HCT116 (cell line): ENCODE data around the gene ZNF804A. TPM values are rescaled to one million over a fixed set of nuclear protein-coding genes. Genes with fewer than 3 reads are reported as not detected.
A peak's percentile ranks its signal among the peaks of the same experiment; 100 is the strongest.

Source experiments
- ATAC-seq: fragments of 200-7000 bp; cut with Tn5 transposase; 2 replicates; pipeline ENCODE4 v1.9.1; 2020; ENCODE audit warnings: mild to moderate bottlenecking, moderate library complexity
- BruUV-seq: library from RNA; stranded (reverse); fragments of 400-500 nt; replicated peaks from 2 replicates; lab custom pipeline; 2021; lab: Mats Ljungman, UMichigan
- CTCF ChIA-PET: fragments of 300-600 bp; sonication (Branson Sonifier 250); formaldehyde crosslinking; loops from one replicate; lab custom pipeline; 2021; ENCODE audit warnings: antibody characterized with exemption; lab: Charles Lee
- POLR2A ChIA-PET: fragments of 300-600, 350-600 bp; sonication (Branson Sonifier 250); formaldehyde crosslinking; loops from one replicate; lab custom pipeline; 2021; ENCODE audit warnings: antibody characterized with exemption; lab: Charles Lee
- RAD21 ChIA-PET, 2 experiments: fragments of 300-600 bp; sonication (Branson Sonifier 250); formaldehyde crosslinking; loops; one replicate each; lab custom pipeline; 2023; ENCODE audit warnings: low total read pairs in 2 of 2; ENCODE audit not compliant: uncharacterized antibody in 2 of 2, unreplicated experiment in 2 of 2, low non-redundant PET in 1 of 2; lab: Charles Lee
- DNase-seq: peaks from one replicate; pipeline ENCODE4 v3.0.0-alpha.2; 2010; ENCODE audit warnings: low read depth, low spot score
- H2AFZ ChIP-seq: fragments of 200-600 bp; shearing (Covaris generic), sonication (generic); 2 replicates; pipeline ENCODE4 v1.6.1; 2017; ENCODE audit warnings: low read depth, mixed run types, mixed read lengths, antibody characterized with exemption, low read length; ENCODE audit not compliant: poor library complexity, severe bottlenecking
- H3K27ac ChIP-seq: 2 replicates; pipeline ENCODE4 v1.5.1; 2012; ENCODE audit warnings: low read depth, low read length
- H3K27me3 ChIP-seq: fragments of 200-600 bp; sonication (generic); 2 replicates; pipeline ENCODE4 v1.6.1; 2016; ENCODE audit warnings: mixed run types, low read length, mixed read lengths; ENCODE audit not compliant: insufficient read depth
- H3K36me3 ChIP-seq, 2 experiments: fragments of 200-500 bp in 1 of 2; fragments of 200-600 bp in 1 of 2; sonication (Bioruptor generic) in 1 of 2; sonication (generic) in 1 of 2; 2 replicates each; pipeline versions ENCODE4 v1.5.1 to v1.6.1; 2014 to 2016; ENCODE audit warnings: low read length in 2 of 2, inconsistent platforms in 1 of 2, mixed read lengths in 1 of 2, mixed run types in 1 of 2; ENCODE audit not compliant: insufficient read depth in 2 of 2, control insufficient read depth in 1 of 2
- H3K4me1 ChIP-seq, 2 experiments: fragments of 200-600 bp in 1 of 2; sonication (generic) in 1 of 2; 2 replicates each; pipeline versions ENCODE4 v1.5.1 to v1.6.1; 2012 to 2017; ENCODE audit warnings: low read length in 2 of 2, inconsistent platforms in 1 of 2, mild to moderate bottlenecking in 1 of 2, mixed read lengths in 1 of 2, mixed run types in 1 of 2, moderate library complexity in 1 of 2; ENCODE audit not compliant: insufficient read depth in 2 of 2, control insufficient read depth in 1 of 2
- H3K4me2 ChIP-seq: fragments of 200-600 bp; sonication (generic); 2 replicates; pipeline ENCODE4 v1.6.1; 2017; ENCODE audit warnings: mixed run types, low read length, mixed read lengths
- H3K4me3 ChIP-seq, 2 experiments: fragments of 200-600 bp in 1 of 2; sonication (generic) in 1 of 2; replicated peaks in 1 of 2; 2 replicates each; pipeline ENCODE4 v1.5.1; 2011 to 2016; ENCODE audit warnings: low read length in 2 of 2, control low read depth in 1 of 2, low read depth in 1 of 2, mild to moderate bottlenecking in 1 of 2, mixed read lengths in 1 of 2, mixed run types in 1 of 2
- H3K79me2 ChIP-seq: fragments of 200-600 bp; sonication (generic); 2 replicates; pipeline ENCODE4 v1.6.1; 2017; ENCODE audit warnings: mild to moderate bottlenecking, mixed run types, low read length, moderate library complexity, mixed read lengths; ENCODE audit not compliant: insufficient read depth
- H3K9ac ChIP-seq: fragments of 200-600 bp; sonication (generic); 2 replicates; pipeline ENCODE4 v1.6.1; 2016; ENCODE audit warnings: low read length, mixed read lengths
- H3K9me2 ChIP-seq: fragments of 200-600 bp; sonication (generic), shearing (Covaris generic); 2 replicates; pipeline ENCODE4 v1.6.1; 2017; ENCODE audit warnings: mixed run types, mild to moderate bottlenecking, moderate library complexity; ENCODE audit not compliant: insufficient read depth
- H3K9me3 ChIP-seq, 2 experiments: fragments of 200-500 bp in 1 of 2; fragments of 200-600 bp in 1 of 2; sonication (Bioruptor generic) in 1 of 2; sonication (generic) in 1 of 2; 2 replicates each; pipeline ENCODE4 v1.6.1; 2014 to 2017; ENCODE audit warnings: low read length in 2 of 2, mixed read lengths in 2 of 2, inconsistent platforms in 1 of 2, low read depth in 1 of 2, mild to moderate bottlenecking in 1 of 2, mixed run types in 1 of 2, moderate library complexity in 1 of 2; ENCODE audit not compliant: control insufficient read depth in 1 of 2, insufficient read depth in 1 of 2
- H4K20me1 ChIP-seq: fragments of 200-600 bp; sonication (generic), shearing (Covaris generic); 2 replicates; pipeline ENCODE4 v1.6.1; 2017; ENCODE audit warnings: mixed run types, mild to moderate bottlenecking, moderate library complexity; ENCODE audit not compliant: insufficient read depth
- CBX3 ChIP-seq: IDR thresholded peaks from 2 replicates; pipeline ENCODE4 v1.6.1; 2012; ENCODE audit warnings: low read depth
- CEBPB ChIP-seq: IDR thresholded peaks from 2 replicates; pipeline ENCODE4 v1.6.1; 2012; ENCODE audit warnings: low read depth
- FOSL1 ChIP-seq: IDR thresholded peaks from 2 replicates; pipeline ENCODE4 v1.6.1; 2012; ENCODE audit warnings: low read depth
- JUND ChIP-seq: IDR thresholded peaks from 2 replicates; pipeline ENCODE4 v1.6.1; 2012
- POLR2A ChIP-seq: IDR thresholded peaks from 2 replicates; pipeline ENCODE4 v1.7.0; 2011; ENCODE audit warnings: borderline replicate concordance; ENCODE audit not compliant: insufficient read depth, insufficient read length; ENCODE audit errors: extremely low read depth
- RAD21 ChIP-seq: IDR thresholded peaks from 2 replicates; pipeline ENCODE4 v1.6.1; 2012; ENCODE audit warnings: low read depth, mild to moderate bottlenecking
- SIN3A ChIP-seq: IDR thresholded peaks from 2 replicates; pipeline ENCODE4 v1.6.1; 2012; ENCODE audit warnings: low read depth
- SP1 ChIP-seq: IDR thresholded peaks from 2 replicates; pipeline ENCODE4 v1.6.1; 2012; ENCODE audit warnings: low read depth
- SRF ChIP-seq: IDR thresholded peaks from 2 replicates; pipeline ENCODE4 v1.6.1; 2012; ENCODE audit warnings: low read depth
- TCF7L2 ChIP-seq: IDR thresholded peaks from 2 replicates; pipeline ENCODE4 v1.7.0; 2011; ENCODE audit warnings: borderline replicate concordance, inconsistent platforms; ENCODE audit not compliant: insufficient read depth, insufficient read length; ENCODE audit errors: extremely low read depth
- ZFX ChIP-seq: fragments of 450-650 bp; IDR thresholded peaks from 2 replicates; pipeline ENCODE4 v1.6.1; 2017
- intact Hi-C: fragments of 100-400 bp; cut with micrococcal nuclease; formaldehyde crosslinking; loops from 2 replicates; pipeline ENCODE4 v1.10.0; 2022
- total RNA-seq: library from RNA; stranded (reverse); gene quantifications from one replicate; pipeline ENCODE4 v1.2.1, GENCODE V29; 2021; ENCODE audit not compliant: unreplicated experiment
- TF ChIP-seq, protein P1 (sequence below): IDR thresholded peaks from 2 replicates; pipeline ENCODE4 v1.6.1; 2012; ENCODE audit warnings: low read depth
- TF ChIP-seq, protein P2 (sequence below): IDR thresholded peaks from 2 replicates; pipeline ENCODE4 v1.6.1; 2012
- TF ChIP-seq, protein P3 (sequence below): IDR thresholded peaks from 2 replicates; pipeline ENCODE4 v1.6.1; 2012
- TF ChIP-seq, protein P4 (sequence below), 3 experiments: fragments of 200-600 bp in 1 of 3; sonication (generic) in 1 of 3; IDR thresholded peaks in 2 of 3; conservative IDR thresholded peaks in 1 of 3; 2 replicates each; pipeline ENCODE4 v1.5.1; 2012 to 2017; ENCODE audit warnings: low read depth in 2 of 3, low read length in 2 of 3, antibody characterized with exemption in 1 of 3, borderline replicate concordance in 1 of 3, control low read depth in 1 of 3, mild to moderate bottlenecking in 1 of 3, mixed read lengths in 1 of 3, mixed run types in 1 of 3, moderate library complexity in 1 of 3; ENCODE audit not compliant: insufficient read depth in 1 of 3

The ZNF804A gene
- total RNA-seq, 1 experiment from 2014 or later = 0.61 TPM

DNA sequence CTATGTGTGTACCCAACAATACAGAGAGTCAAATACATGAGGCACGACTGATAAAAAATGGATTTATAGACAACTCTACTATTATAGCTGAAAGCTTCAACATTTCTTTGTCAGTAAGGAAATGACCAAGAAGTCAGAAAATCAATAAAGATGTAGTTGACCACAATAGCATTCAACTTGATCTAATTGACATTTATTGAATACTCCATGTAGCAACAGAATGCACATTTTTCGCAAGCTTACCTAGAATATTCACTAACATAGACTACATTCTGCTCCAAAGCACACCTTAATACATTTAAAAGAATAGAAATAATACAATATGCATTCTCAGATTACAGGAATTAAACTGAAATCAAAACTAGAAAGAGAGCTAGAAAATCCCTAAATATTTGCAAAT, 49.2 kb upstream of the ZNF804A start (continued):
- TF ChIP-seq, protein P1, sequence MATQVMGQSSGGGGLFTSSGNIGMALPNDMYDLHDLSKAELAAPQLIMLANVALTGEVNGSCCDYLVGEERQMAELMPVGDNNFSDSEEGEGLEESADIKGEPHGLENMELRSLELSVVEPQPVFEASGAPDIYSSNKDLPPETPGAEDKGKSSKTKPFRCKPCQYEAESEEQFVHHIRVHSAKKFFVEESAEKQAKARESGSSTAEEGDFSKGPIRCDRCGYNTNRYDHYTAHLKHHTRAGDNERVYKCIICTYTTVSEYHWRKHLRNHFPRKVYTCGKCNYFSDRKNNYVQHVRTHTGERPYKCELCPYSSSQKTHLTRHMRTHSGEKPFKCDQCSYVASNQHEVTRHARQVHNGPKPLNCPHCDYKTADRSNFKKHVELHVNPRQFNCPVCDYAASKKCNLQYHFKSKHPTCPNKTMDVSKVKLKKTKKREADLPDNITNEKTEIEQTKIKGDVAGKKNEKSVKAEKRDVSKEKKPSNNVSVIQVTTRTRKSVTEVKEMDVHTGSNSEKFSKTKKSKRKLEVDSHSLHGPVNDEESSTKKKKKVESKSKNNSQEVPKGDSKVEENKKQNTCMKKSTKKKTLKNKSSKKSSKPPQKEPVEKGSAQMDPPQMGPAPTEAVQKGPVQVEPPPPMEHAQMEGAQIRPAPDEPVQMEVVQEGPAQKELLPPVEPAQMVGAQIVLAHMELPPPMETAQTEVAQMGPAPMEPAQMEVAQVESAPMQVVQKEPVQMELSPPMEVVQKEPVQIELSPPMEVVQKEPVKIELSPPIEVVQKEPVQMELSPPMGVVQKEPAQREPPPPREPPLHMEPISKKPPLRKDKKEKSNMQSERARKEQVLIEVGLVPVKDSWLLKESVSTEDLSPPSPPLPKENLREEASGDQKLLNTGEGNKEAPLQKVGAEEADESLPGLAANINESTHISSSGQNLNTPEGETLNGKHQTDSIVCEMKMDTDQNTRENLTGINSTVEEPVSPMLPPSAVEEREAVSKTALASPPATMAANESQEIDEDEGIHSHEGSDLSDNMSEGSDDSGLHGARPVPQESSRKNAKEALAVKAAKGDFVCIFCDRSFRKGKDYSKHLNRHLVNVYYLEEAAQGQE = no peak
- TF ChIP-seq RAD21 (no peak), POLR2A (no peak), JUND (no peak), SIN3A (no peak), SRF (no peak), FOSL1 (no peak), SP1 (no peak), TCF7L2 (no peak)
- TF ChIP-seq, protein P2, sequence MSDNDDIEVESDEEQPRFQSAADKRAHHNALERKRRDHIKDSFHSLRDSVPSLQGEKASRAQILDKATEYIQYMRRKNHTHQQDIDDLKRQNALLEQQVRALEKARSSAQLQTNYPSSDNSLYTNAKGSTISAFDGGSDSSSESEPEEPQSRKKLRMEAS = no peak
- TF ChIP-seq, protein P3, sequence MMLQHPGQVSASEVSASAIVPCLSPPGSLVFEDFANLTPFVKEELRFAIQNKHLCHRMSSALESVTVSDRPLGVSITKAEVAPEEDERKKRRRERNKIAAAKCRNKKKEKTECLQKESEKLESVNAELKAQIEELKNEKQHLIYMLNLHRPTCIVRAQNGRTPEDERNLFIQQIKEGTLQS = no peak

DNA sequence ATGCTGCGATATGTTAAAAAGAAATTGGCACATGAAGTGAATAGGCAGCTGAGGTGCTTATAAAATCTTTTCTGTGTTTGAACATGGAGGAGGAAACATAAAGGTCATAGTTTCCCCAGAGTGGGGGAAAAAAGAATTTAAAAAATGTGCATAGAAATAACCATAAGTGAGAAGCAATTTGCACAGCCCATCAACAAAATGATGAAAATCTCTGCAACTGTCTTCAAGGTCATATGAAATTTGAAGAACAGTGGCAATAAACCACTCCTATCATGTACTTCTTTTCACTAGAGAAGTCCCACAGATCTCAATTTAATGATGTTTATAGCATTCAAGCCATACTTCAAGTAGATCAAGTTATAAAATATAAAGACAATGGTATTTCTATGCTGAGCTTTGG, 46.7 kb upstream of the ZNF804A start:
- H2AFZ ChIP-seq = peak overlapping the region; percentile 45
- H3K9ac ChIP-seq = no peak overlapping the region
- POLR2A ChIA-PET = no interaction called here
- H3K27me3 ChIP-seq = no peaks in the 10 kb centered on the region
- ATAC-seq (no peak), DNase-seq (no peak)
- no peaks in the 10 kb centered on the region for H3K79me2 ChIP-seq
- no TSS peak for BruUV-seq
- H3K4me3 ChIP-seq = no peak overlapping the region
- no peaks in the 10 kb centered on the region for H3K36me3 ChIP-seq
- no peaks in the 10 kb centered on the region for H3K4me1 ChIP-seq
- H3K9me2 ChIP-seq = no peaks in the 10 kb centered on the region
- RAD21 ChIA-PET = no interaction called here
- H3K27ac ChIP-seq = no peak overlapping the region
- no peaks in the 10 kb centered on the region for H4K20me1 ChIP-seq
- H3K9me3 ChIP-seq = no peaks in the 10 kb centered on the region
- H3K4me2 ChIP-seq = no peak overlapping the region
- CTCF ChIA-PET = no interaction called here
- intact Hi-C loops = no loop called here
- TF ChIP-seq CBX3 = no peak
- no peak for TF ChIP-seq ZFX
- TF ChIP-seq POLR2A = no peak
- TF ChIP-seq, protein P2 = no peak
- TF ChIP-seq CEBPB = no peak
- TF ChIP-seq SIN3A = no peak
- no peak for TF ChIP-seq FOSL1
- no peak for TF ChIP-seq TCF7L2
- no peak for TF ChIP-seq JUND
- TF ChIP-seq, protein P4, sequence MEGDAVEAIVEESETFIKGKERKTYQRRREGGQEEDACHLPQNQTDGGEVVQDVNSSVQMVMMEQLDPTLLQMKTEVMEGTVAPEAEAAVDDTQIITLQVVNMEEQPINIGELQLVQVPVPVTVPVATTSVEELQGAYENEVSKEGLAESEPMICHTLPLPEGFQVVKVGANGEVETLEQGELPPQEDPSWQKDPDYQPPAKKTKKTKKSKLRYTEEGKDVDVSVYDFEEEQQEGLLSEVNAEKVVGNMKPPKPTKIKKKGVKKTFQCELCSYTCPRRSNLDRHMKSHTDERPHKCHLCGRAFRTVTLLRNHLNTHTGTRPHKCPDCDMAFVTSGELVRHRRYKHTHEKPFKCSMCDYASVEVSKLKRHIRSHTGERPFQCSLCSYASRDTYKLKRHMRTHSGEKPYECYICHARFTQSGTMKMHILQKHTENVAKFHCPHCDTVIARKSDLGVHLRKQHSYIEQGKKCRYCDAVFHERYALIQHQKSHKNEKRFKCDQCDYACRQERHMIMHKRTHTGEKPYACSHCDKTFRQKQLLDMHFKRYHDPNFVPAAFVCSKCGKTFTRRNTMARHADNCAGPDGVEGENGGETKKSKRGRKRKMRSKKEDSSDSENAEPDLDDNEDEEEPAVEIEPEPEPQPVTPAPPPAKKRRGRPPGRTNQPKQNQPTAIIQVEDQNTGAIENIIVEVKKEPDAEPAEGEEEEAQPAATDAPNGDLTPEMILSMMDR (IDR thresholded peaks at IDR 0.05 in 2 of 3, conservative IDR thresholded peaks at IDR 0.05 in 1 of 3; ENCODE audit: borderline replicate concordance in 1 of 3, insufficient read depth in 1 of 3, low read depth in 2 of 3, low read length in 2 of 3) = no peak
- TF ChIP-seq RAD21 = no peak
- no peak for TF ChIP-seq SP1
- TF ChIP-seq, protein P1 = no peak
